ENCODE results near the gene PCDHGA5.
"Not testable (repeated sequence)": the region's sequence is repeated elsewhere in the genome, so short reads cannot be mapped to it uniquely, and the experiment has no call there.

The PCDHGA5 gene

DNA sequence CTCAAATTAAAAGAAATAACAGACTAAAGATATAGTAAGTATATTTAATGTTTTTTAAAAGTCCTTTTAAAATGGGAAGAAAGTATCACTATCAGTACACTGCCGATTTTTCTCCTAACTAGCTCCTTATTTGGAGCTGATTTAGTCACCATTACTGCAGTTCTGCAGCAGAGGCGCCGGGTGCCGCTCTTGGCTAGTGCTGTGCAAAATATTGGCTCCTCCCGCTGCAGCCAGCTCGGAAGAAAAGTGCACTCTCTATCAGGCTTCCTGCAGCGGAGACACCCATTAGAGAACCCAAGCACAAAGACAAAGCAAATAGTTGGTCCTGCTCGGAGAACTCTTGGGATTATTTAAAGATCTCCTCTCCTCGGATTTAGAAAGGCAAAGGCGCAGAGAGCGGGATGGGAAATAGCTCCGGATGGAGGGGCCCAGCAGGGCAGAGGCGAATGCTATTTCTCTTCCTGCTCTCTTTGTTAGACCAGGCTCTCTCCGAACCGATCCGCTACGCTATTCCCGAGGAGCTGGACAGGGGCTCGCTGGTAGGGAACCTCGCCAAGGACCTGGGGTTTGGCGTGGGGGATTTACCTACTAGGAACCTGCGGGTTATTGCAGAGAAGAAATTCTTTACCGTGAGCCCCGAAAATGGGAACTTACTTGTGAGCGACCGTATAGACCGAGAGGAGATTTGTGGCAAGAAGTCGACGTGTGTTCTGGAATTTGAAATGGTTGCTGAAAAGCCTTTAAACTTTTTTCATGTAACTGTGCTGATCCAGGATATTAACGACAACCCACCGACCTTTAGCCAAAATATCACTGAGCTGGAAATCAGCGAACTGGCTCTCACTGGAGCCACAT is 6.3 kb downstream of the PCDHGA5 start, which contains the start of gene PCDHGB3:
PCDHGB3 (plus strand) TSS at position 249 of the 855 bp plus-strand sequence; CDS start at position 402, 153 bp downstream.
- peak within 1 kb of the TSS; percentile 55 for H3K4me3 ChIP-seq (ENCODE audit: low read length)
- TF ChIP-seq CTCF (conservative IDR thresholded peaks at IDR 0.05; ENCODE audit: low read length) = peak; percentile 62
- DNase-seq (ENCODE audit: low read depth) = peak; percentile 73

- no peak for DNase-seq (ENCODE audit: low read depth)
- TF ChIP-seq CTCF (conservative IDR thresholded peaks at IDR 0.05; ENCODE audit: low read length) = no peak
- H3K4me3 ChIP-seq (ENCODE audit: low read length) = no peak overlapping the region
Measured at GRCh38 chr5:141371572-141372475, 7.9 kb downstream of the PCDHGA5 start.

- TF ChIP-seq CTCF (conservative IDR thresholded peaks at IDR 0.05; ENCODE audit: low read length) = peak; percentile 69
- peak within 1 kb of the TSS; percentile 56 for H3K4me3 ChIP-seq (ENCODE audit: low read length)
Measured at GRCh38 chr5:141373673-141374317, 9.8 kb downstream of the PCDHGA5 start, which contains the start of gene PCDHGA6. TSS of gene PCDHGA6 (plus strand) at chr5:141373891. CDS start at chr5:141374084, 193 bp downstream.

GRCh38 chr5:141374627-141375026 is 10.7 kb downstream of the PCDHGA5 start:
- no peak for TF ChIP-seq CTCF (conservative IDR thresholded peaks at IDR 0.05; ENCODE audit: low read length)
- no peak for DNase-seq (ENCODE audit: low read depth)
- peak overlapping the region; percentile 56; the same call in 1 of the 2 replicates for H3K4me3 ChIP-seq (ENCODE audit: low read length)

More at GRCh38 chr5:141373673-141374317, 9.8 kb downstream of the PCDHGA5 start, which contains the start of gene PCDHGA6:
- DNase-seq (ENCODE audit: low read depth) = peak; percentile 38

GRCh38 chr5:141375444-141376155 is 11.6 kb downstream of the PCDHGA5 start:
- not testable (repeated sequence) for DNase-seq (ENCODE audit: low read depth); H3K4me3 ChIP-seq (ENCODE audit: low read length)

- TF ChIP-seq CTCF (conservative IDR thresholded peaks at IDR 0.05; ENCODE audit: low read length) = peak; percentile 67
- peak within 1 kb of the TSS; percentile 71 for H3K4me3 ChIP-seq (ENCODE audit: low read length)
- peak; percentile 58 for DNase-seq (ENCODE audit: low read depth)
Measured at GRCh38 chr5:141382469-141383294, 18.7 kb downstream of the PCDHGA5 start, which contains the start of gene PCDHGA7. TSS of gene PCDHGA7 (plus strand) at chr5:141382742. CDS start at chr5:141382900, 158 bp downstream.

Measured in AG10803 (cell line).